HG03342 (cell line): ENCODE data around the gene HOXC5.
A peak's percentile ranks its signal among the peaks of the same experiment; 100 is the strongest.

ENCODE experiments used
- ATAC-seq: cut with Tn5 transposase; IDR thresholded peaks from one replicate; pipeline ENCODE4 v1.9.1; 2021; ENCODE audit warnings: mild to moderate bottlenecking, moderate library complexity; ENCODE audit not compliant: unreplicated experiment

Gene HOXC5

DNA sequence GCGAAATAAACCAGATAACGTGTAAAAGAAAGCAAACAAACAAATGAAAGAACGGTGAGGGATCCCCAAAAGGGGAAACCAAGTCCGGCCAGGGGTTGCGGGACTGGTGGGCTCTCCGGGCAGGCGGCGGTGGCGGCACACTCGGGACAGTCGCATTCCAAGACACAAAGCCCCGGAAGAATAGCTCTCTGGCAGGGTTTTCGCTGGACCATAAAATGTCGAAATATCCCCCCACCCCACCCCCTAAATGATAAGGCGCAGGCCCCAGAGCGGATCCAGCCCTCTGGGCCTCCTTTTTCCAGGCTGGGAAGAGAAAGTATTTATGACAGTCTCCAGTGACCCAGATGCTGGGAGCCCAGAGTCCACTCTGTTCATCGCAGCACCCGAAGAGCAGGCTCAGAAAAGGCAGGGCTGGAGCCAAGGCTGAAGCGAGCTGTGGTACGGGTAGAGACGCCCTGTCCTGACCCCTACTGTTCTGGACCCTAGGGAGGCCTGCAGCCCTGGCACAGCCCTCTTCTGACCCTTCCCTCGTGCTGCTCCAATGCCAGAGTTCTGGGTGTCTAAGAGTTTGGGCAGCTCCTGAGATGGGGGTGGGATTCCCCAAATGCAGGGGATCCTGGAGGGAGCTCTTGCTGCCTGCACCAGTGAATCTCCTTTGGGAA, 26.2 kb upstream of the HOXC5 start:
- ATAC-seq = no peak

DNA sequence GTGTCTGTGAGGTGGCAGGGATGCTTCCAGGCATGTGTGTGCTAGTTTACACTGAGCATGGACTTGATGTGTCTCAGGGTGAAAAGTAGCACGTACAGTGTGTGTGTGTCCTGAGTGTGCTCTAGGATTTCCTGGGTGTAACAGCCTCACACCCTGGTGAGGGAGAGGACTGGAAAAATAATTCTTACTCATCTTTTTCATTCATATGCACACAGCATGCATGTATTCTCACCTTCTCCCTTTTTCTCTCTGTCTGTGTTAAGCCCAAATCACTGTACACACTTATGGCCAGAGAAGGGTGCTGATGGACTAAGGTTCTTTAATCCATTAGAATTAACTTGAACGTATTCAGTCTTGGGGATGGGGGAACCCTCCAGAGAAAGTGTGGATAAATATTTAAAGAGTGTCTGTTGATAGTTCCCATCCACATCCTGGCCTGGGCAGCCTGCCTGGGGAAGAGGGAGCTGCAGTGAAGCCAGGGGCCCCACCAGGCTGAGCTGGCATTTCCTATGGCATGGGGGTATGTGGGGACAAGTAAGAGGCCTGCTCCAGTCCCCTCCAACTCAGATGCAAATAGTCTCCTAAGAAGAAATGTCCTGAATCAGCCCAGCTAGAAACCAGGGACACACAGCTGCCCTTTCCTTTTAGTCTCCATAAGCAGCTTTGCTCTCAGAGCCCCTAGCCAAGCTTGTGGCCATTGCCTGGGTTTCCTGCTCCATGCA, 25.2 kb upstream of the HOXC5 start:
- ATAC-seq = no peak

DNA sequence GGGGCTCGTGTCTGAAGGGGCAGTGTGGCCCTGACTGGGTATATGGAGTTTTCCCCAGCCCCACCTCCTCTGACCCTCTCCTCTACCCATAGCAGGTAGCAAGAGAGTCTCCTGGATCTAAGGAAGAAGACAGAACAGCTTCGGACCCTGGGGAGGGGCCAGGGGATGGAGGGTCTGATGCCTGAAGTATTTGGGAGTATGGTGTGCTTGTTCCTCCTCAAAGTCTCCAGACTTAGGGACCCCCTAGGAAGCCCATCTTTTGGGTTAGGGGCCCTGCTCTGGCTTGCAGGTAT, 24.6 kb upstream of the HOXC5 start:
- ATAC-seq = no peak

DNA sequence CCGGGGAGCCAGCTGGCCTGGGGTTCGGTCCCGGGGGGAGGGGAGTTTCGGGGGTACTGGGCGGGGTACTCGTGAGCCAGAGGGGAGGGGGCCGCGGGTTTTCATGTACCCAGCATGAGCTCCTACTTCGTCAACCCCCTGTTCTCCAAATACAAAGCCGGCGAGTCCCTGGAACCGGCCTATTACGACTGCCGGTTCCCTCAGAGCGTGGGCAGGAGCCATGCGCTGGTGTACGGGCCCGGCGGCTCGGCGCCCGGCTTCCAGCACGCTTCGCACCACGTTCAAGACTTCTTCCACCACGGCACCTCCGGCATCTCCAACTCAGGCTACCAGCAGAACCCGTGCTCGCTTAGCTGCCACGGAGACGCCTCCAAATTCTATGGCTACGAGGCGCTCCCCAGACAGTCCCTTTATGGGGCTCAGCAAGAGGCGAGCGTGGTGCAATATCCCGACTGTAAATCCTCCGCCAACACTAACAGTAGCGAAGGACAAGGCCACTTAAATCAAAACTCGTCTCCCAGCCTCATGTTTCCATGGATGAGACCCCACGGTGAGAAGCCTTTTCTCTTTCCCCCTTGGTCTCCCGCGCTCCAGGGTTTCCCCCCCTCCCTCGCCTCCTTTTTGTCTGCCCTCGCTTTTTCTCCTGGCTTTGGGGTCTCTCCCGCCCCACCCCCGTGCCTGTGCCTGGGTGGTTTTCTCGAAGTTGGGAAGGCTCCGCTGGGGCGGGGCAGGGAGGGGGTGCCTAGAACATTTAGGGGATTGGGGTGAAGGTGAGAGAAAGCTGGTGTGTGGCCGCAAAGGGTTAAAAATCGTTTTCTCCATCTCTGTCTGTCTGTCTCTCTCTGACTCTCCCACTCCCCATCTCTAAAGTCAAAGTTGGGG, 23.4 kb upstream of the HOXC5 start:
- no peak for ATAC-seq

DNA sequence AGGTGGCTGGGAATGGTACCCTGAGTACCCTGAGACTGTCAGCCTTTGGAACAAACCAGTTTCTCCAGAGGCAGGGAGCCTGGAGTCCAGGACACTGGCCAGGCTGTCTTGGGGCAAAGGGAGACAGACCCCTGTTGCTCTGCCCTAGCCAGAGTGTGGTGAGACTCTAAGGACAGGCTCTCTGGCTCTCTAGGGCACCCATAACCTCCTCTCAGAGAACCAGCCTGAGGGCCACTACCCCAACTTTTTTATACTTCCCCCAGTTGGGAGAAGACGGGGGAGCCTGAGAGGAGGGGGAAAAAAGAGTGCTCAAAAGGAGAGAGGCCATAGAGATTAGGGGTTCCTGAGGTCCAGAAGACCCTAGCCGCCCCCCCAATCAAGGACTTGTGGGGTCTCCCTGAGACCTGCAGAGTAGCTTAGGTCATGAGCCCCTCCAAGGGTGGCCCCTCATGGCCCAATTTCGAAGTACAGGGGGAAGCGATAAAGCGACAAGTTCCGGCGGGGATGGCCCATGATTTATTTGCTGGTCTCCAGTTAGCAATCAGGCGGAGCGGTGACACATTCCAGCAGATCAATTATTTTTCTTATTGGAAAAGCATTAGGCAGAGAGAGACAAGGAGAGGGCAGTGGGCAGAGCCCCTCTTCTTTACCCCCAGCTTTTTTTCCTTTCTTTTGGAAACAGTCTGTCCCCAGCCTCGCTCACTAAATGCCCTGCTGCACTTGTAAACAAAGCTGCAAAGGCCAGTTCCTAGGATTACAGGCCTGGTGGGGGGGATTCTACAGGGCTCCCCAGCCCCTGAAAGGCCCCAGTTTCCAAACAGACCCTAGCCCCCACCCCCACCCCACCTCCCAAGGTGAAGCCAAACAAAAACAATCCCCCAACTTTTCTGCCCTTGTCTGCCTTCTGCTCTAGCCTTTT, 22.5 kb upstream of the HOXC5 start:
- ATAC-seq = no peak

DNA sequence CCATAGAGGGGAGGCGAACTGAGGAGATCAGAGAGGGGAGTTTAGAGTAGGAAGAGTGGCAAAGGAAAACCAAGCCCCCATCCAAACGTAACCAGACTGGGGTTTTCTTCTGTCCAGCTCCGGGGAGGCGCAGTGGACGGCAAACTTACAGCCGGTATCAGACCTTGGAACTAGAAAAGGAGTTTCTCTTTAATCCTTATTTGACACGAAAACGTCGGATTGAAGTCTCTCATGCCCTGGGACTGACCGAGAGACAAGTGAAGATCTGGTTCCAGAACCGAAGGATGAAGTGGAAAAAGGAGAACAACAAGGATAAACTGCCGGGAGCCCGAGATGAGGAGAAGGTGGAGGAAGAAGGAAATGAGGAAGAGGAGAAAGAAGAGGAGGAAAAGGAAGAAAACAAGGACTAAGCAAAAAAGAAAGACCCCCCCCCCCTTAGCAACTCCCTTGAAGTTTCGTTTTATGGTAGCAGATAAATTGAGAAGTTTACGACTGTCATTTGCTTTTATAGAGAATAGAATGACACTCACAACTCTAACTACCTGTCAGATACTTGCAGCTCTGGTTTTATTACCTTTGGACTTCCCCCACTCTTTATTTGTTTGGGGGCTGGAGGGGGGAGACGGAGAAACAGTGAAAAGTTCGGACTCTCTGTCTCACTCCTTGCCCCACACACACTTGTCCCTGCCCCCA, 21.7 kb upstream of the HOXC5 start:
- ATAC-seq = no peak

DNA sequence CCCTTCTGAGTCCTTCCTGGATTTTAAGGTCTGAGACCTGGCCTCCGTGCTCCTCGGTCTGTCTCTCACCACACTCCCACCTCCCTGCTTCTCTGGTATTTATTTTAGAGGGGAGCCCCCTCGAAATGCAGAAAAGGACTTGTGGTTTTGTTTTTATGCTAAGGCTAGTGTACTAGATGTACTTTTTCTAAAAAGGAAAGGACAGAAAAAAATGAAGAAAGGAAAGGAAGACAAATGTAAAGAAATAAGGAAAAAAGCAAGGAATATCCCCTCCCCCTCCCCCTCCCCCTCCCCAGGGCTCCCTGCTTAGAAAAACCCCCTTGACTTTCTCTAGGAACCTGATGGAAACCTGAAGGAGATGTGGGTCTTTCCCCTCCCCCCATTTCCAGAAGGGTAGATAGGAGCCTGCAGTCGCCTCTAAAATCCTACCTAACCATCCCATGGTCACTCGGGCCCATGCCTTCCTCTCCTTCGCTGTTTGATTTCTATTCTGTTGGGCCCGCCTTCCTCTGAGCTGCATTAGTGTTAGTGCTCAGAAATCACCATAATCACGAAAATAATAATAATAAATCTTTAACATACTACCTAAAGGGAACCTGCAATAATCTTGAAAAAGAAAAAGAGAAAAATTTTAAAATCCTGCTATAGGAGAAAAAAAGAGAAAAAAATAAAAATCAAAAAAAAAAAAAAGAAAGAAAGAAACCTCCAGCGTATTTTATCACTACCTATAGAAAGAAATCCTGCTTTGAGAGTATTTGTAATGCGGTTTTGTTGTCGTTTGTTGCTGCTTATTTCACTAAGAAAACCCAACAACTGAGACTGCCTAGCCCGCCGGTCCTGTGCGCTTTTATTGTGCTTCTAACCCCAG, 21.0 kb upstream of the HOXC5 start:
- no peak for ATAC-seq

DNA sequence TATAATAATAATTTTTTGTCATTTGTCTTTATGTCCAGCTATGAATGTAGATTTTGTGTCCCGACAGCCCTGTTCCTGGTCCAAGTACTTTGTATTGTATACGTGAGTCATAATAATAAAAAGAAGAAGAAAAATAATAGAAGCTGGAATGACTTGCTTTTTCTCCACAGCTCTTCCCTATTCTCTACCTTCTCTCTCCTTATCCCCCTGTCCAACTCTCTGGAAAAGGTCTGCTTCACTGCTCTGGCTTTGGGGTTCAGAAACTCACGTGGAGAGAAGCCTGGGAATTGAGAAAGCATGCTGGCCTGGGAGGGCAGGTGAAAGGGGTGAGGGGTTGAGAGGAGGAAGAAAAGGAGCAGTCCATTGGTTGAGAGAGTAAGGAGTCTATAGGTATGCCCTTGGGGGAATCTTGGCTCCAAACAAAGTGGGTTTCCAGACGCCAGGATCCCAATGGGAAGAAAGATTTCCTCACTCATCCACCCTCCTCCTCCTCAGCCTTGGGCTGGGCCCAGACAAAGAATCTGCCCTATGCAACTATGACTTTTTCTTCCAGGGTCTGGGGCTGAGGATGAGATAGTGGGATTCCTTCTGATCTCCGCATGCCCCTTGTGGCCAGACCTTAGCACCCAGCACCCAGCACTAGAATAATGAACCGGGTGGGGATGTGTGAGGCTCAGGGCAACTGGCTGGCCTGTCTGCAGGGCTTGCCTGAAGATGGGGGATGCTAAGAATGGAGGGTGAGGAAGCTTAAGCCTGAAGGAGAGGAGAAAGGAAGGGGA, 20.0 kb upstream of the HOXC5 start:
- ATAC-seq = no peak

DNA sequence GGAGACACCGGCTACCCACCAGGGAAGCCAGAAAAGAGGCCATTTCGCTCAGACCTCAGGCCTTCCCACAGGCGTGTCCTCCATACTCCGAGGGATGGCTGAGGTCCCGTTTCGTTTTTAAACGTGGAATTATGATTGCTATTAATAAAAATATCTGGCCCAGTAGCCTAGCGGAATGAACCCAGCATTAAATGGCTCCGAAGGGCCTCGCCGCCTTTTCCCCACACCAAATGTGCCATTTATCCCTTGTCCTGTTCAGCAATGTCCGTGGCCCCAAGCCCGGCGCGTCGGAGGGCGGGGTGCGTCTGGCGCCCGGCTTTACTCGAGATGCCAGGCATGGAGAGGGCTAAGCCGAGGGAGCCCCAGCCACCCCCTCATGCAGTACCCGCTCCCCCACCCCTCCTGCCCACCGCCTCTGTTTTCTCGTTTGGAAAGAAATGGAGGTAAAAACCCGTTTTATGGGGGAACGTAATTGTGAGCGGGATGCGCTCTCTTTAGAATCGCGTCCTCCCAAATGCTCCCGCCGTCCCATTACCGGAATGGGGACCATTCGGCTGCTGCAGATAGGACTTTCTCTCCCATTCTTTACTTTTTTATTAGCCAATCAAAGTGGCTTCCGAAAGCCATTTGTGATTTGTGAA, 18.4 kb upstream of the HOXC5 start:
- ATAC-seq = no peak

DNA sequence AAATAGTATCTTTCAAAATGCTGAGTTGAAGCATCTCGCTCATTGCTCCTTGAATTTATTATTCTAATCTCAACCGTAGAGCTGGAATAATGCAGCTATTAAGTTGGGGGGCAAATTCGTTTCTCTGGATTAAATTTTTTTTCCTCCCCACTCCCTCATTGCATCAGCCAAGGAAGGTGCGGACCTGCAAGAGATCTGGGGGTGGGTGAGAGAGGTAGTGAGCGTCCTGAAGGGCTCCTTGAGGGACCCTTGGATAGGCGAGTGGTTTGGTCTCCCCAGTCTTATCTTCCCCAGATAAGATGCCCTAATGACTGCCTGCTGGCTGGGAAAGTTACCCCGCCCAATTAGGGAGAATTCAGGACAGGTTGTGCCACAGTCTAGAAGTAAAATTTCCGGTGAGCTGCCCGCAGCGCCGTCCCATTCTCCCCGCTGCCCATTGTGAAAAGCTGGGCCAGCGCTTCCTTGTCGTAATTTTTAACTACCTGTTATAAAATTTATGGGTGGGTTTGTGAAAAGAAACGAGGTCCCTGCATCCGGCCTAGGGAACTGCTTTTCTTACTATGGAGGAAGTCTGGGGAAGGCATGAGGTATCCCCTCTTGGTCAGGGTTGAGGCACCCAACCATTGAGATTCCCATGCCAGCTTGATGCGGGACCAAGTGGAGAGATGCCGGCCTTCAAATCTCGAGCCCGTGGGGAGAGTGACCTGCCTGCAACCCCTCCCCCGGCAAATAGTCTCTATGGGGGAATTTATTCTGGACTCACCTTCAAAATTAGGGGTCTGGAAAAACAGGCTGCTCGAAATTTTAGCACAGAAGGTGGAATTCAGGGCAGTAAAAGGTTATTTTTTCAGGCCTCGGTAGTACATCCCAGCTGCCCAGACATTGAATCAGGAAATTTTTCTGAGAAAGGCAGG, 17.6 kb upstream of the HOXC5 start:
- no peak for ATAC-seq

DNA sequence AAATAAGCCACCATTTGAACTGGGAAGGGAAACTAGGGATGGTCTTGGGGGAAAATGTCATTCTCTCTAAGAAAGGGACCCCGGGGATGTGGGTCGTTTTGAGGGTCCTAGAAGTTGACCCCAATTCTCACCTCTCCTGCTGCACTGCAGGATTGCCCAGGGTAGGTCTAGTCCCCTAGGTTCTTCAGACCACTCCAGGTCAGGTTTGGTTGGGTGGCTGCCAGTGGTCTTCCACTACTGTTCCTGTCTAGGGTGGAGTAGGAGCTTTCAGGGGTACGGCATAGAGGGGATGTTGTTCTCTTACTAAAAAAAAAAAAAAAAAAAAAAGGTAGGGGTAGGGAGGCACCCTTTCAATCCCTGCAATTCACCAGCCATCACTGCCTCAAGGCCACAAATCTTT, 16.8 kb upstream of the HOXC5 start:
- ATAC-seq = no peak

DNA sequence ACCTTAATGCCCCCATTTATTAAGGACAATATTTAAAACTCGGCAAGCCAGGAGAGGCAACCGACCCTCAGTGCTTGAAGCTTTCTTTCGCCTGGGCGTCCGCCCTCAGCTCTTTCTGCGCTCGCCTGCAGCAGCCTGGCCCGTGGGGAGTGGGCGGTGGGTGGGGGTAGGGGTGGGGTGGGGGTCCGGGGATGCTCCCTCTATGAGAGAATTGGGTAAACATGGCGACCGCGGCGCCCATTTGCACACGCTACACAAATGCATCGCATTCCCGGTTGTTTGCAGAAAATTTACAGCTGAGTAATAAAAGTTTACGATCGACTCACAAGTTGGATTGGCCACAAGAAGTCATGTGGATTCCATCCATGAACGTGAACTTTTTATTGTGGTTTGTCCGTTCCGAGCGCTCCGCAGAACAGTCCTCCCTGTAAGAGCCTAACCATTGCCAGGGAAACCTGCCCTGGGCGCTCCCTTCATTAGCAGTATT, 16.3 kb upstream of the HOXC5 start:
- ATAC-seq = no peak

DNA sequence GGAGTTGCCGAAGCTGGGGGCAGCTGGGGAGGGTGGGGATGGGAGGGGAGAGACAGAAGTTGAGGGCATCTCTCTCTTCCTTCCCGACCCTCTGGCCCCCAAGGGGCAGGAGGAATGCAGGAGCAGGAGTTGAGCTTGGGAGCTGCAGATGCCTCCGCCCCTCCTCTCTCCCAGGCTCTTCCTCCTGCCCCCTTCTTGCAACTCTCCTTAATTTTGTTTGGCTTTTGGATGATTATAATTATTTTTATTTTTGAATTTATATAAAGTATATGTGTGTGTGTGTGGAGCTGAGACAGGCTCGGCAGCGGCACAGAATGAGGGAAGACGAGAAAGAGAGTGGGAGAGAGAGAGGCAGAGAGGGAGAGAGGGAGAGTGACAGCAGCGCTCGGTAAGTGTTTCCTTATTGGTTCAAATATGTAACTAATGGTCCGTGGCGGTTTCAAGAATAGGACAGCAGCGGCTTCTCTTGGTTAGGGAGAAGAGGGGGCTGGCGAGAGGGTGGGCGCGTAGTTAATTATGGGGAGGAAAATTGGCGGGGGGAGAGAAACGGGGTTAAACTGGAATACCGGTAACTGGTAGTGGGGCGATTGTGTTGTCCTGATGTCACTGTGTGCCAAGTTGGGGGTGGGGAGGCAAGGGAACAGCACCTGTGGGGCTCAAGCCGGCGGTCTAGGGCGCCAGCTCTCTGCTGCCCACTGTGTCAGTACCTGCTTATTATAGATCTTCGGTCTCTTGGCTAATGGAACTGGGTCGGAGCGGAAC, 15.6 kb upstream of the HOXC5 start:
- peak; percentile 21 for ATAC-seq

DNA sequence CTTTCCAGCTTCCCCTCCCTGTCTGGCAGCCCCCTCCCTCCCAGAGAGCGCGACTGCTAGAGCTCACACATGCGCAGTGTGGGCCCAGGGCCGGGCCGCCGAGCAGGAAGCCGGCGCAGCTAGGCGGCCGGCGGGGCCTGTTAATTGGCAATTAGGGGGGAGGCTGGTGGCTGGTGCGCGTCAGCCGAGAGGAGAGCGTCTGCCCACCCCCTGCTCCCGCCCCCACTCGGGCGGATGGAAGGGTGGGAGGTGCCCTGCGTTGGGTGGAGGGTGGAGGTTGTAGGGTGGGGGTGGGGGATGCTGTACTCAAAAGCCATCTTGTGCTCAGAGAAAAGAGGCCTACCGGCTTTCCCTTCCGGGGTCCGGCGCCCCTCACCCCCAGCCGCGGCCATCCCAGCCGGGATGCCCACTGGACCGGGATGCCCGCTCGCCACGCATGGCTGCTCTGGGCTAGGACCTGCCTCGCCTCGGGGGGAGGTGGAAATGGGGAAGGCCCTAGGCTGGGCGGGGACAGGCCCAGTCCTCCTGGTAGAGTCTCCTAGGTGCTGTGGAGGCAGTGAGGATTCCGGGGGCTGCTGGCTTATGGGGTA, 14.9 kb upstream of the HOXC5 start:
- ATAC-seq = peak; percentile 80

DNA sequence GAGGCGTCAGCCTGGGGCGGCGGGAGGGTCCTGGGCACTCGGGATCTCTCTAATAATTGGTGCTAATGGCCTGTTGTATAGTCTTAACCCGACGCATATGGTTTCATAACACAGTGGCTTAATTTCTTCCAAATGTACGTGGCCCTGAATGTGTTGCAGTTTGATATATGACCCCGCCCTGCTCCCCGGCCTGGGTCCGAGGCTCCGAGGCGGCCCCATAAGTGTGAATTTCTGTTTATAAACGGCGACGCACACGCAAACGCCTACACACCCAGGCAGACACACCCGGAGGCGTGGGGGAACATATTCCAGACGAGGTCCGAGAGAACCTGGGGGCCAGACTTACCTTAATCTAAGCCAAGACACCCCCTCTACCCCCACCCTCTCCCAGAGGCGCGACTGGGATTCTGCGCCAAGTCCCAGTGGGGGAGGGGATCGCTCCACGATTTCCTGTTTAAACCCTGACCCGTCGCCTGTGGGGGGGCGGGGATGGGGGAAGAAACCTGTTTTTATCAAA, 14.3 kb upstream of the HOXC5 start:
- no peak for ATAC-seq
